Trophoblast cell (in vitro differentiated cells and primary cell): ENCODE data around the gene CALML5.

ENCODE experiments used
- DNase-seq, 2 donors: peaks; one replicate each; pipeline ENCODE4 v3.0.0-alpha.2; 2016
- H2AFZ ChIP-seq: 2 replicates; pipeline ENCODE4 v1.6.1; 2013; ENCODE audit warnings: low read length, moderate library complexity, mild to moderate bottlenecking; ENCODE audit not compliant: insufficient read depth, poor library complexity
- H2AK5ac ChIP-seq: 2 replicates; pipeline ENCODE4 v1.6.1; 2013; ENCODE audit warnings: mild to moderate bottlenecking, low read length
- H2BK120ac ChIP-seq: 2 replicates; pipeline ENCODE4 v1.6.1; 2013; ENCODE audit warnings: low read length, mild to moderate bottlenecking, moderate library complexity; ENCODE audit not compliant: insufficient read depth, poor library complexity
- H2BK12ac ChIP-seq: 2 replicates; pipeline ENCODE4 v1.6.1; 2013; ENCODE audit warnings: mild to moderate bottlenecking, low read length, moderate library complexity
- H2BK5ac ChIP-seq: 2 replicates; pipeline ENCODE4 v1.6.1; 2013; ENCODE audit warnings: low read length, low read depth, moderate library complexity, mild to moderate bottlenecking; ENCODE audit not compliant: poor library complexity
- H3K14ac ChIP-seq: 2 replicates; pipeline ENCODE4 v1.6.1; 2013; ENCODE audit warnings: mild to moderate bottlenecking, low read length
- H3K18ac ChIP-seq: 2 replicates; pipeline ENCODE4 v1.6.1; 2013; ENCODE audit warnings: mild to moderate bottlenecking, low read length
- H3K23ac ChIP-seq: 2 replicates; pipeline ENCODE4 v1.6.1; 2013; ENCODE audit warnings: low read length
- H3K27ac ChIP-seq: 2 replicates; pipeline ENCODE4 v1.5.1; 2013; ENCODE audit warnings: low read depth, mild to moderate bottlenecking, inconsistent platforms, low read length, moderate library complexity
- H3K27me3 ChIP-seq: 2 replicates; pipeline ENCODE4 v1.6.1; 2013; ENCODE audit warnings: inconsistent platforms, mild to moderate bottlenecking, low read length, moderate library complexity; ENCODE audit not compliant: insufficient read depth
- H3K36me3 ChIP-seq, 2 experiments: 1 replicate in 1 of 2; 2 replicates in 1 of 2; pipeline ENCODE4 v1.6.1; 2013; ENCODE audit warnings: low read length in 2 of 2, mild to moderate bottlenecking in 2 of 2, moderate library complexity in 1 of 2; ENCODE audit not compliant: insufficient read depth in 2 of 2, control insufficient read depth in 1 of 2
- H3K4ac ChIP-seq: 2 replicates; pipeline ENCODE4 v1.6.1; 2013; ENCODE audit warnings: low read depth, mild to moderate bottlenecking, low read length, moderate library complexity
- H3K4me1 ChIP-seq, 2 experiments: 1 replicate in 1 of 2; 2 replicates in 1 of 2; pipeline ENCODE4 v1.6.1; 2013; ENCODE audit warnings: low read length in 2 of 2, mild to moderate bottlenecking in 2 of 2, moderate library complexity in 1 of 2; ENCODE audit not compliant: insufficient read depth in 2 of 2, control insufficient read depth in 1 of 2
- H3K4me2 ChIP-seq: 2 replicates; pipeline ENCODE4 v1.6.1; 2013; ENCODE audit warnings: inconsistent platforms, mild to moderate bottlenecking, low read length, moderate library complexity
- H3K4me3 ChIP-seq: 2 replicates; pipeline ENCODE4 v1.5.1; 2013; ENCODE audit warnings: mild to moderate bottlenecking, low read depth, low read length, inconsistent platforms
- H3K79me1 ChIP-seq: one replicate; pipeline ENCODE4 v1.6.1; 2013; ENCODE audit warnings: low read length
- H3K79me2 ChIP-seq: 2 replicates; pipeline ENCODE4 v1.6.1; 2013; ENCODE audit warnings: low read length, mild to moderate bottlenecking; ENCODE audit not compliant: control insufficient read depth, insufficient read depth, poor library complexity
- H3K9ac ChIP-seq: 2 replicates; pipeline ENCODE4 v1.6.1; 2013; ENCODE audit warnings: mild to moderate bottlenecking, low read length
- H3K9me3 ChIP-seq: 2 replicates; pipeline ENCODE4 v1.6.1; 2013; ENCODE audit warnings: low read depth, mild to moderate bottlenecking, control low read depth, inconsistent platforms, low read length; ENCODE audit not compliant: insufficient read depth
- H4K12ac ChIP-seq: 2 replicates; pipeline ENCODE4 v1.6.1; 2013; ENCODE audit warnings: low read depth, mild to moderate bottlenecking, low read length, moderate library complexity
- H4K8ac ChIP-seq: 2 replicates; pipeline ENCODE4 v1.6.1; 2013; ENCODE audit warnings: low read depth, mild to moderate bottlenecking, low read length, moderate library complexity
- H4K91ac ChIP-seq: one replicate; pipeline ENCODE4 v1.6.1; 2013; ENCODE audit warnings: low read depth, mild to moderate bottlenecking, low read length, moderate library complexity
- WGBS: extraction: QIAGEN DNeasy Blood & Tissue Kit; methylation state at CpG from one replicate; pipeline ENCODE4 v1.1.7; 2013; ENCODE audit warnings: missing lambda C conversion rate; ENCODE audit not compliant: insufficient read length, insufficient coverage; ENCODE audit errors: extremely low coverage; 5-methylcytosine and 5-hydroxymethylcytosine counted together

The CALML5 gene

GRCh38 chr10:5509236-5509635 lies 9.9 kb upstream of the CALML5 start:
- no peak overlapping the region for H2AFZ ChIP-seq
- H3K4me2 ChIP-seq = no peak overlapping the region
- H3K9me3 ChIP-seq = no peaks in the 10 kb centered on the region
- H3K4me1 ChIP-seq = peaks cover 4 to 15% of the 10 kb centered on the region in 2 experiments
- no peak overlapping the region for H4K12ac ChIP-seq
- no peak overlapping the region for H3K18ac ChIP-seq
- H3K14ac ChIP-seq = no peak overlapping the region
- no peak overlapping the region for H3K23ac ChIP-seq
- H3K27ac ChIP-seq = no peak overlapping the region
- no peak overlapping the region for H2BK12ac ChIP-seq
- WGBS = no CpG with 5 or more reads among the region's 9 CpGs
- H2BK5ac ChIP-seq = no peak overlapping the region
- DNase-seq = no peak
- peaks cover 11% of the 10 kb centered on the region for H3K79me1 ChIP-seq
- no peaks in the 10 kb centered on the region for H3K36me3 ChIP-seq
- H2BK120ac ChIP-seq = no peak overlapping the region
- H2AK5ac ChIP-seq = no peak overlapping the region
- H3K4me3 ChIP-seq = no peak overlapping the region
- H4K91ac ChIP-seq = peak overlapping the region; percentile 18
- H3K9ac ChIP-seq = no peak overlapping the region
- no peaks in the 10 kb centered on the region for H3K27me3 ChIP-seq
- H3K4ac ChIP-seq = no peak overlapping the region
- H4K8ac ChIP-seq = no peak overlapping the region
- peaks cover 2% of the 10 kb centered on the region for H3K79me2 ChIP-seq

GRCh38 chr10:5508786-5509185 lies 9.4 kb upstream of the CALML5 start:
- no peak overlapping the region for H3K14ac ChIP-seq
- no peak overlapping the region for H3K4me2 ChIP-seq
- no peak overlapping the region for H3K4me3 ChIP-seq
- peak overlapping the region; percentile 42 for H3K18ac ChIP-seq
- no peaks in the 10 kb centered on the region for H3K27me3 ChIP-seq
- H4K8ac ChIP-seq = no peak overlapping the region
- no peak overlapping the region for H3K27ac ChIP-seq
- H3K4ac ChIP-seq = no peak overlapping the region
- peak overlapping the region; percentile 19 for H2BK120ac ChIP-seq
- no CpG with 5 or more reads among the region's 6 CpGs for WGBS
- peaks cover 2% of the 10 kb centered on the region for H3K79me2 ChIP-seq
- H3K9me3 ChIP-seq = no peaks in the 10 kb centered on the region
- H3K9ac ChIP-seq = no peak overlapping the region
- H2BK12ac ChIP-seq = peak overlapping the region; percentile 29
- H3K79me1 ChIP-seq = peaks cover 14% of the 10 kb centered on the region
- H4K12ac ChIP-seq = no peak overlapping the region
- no peak overlapping the region for H3K23ac ChIP-seq
- peaks cover 8 to 19% of the 10 kb centered on the region in 2 experiments for H3K4me1 ChIP-seq
- H2BK5ac ChIP-seq = no peak overlapping the region
- no peak for DNase-seq
- H3K36me3 ChIP-seq = no peaks in the 10 kb centered on the region
- H4K91ac ChIP-seq = peak overlapping the region; percentile 18
- H2AFZ ChIP-seq = no peak overlapping the region
- peak overlapping the region; percentile 49 for H2AK5ac ChIP-seq

- WGBS = no CpG with 5 or more reads among the region's 18 CpGs
- no peak for DNase-seq
- Histone ChIP-seq H3K23ac (no peak overlapping the region), H2AK5ac (peak overlapping the region; percentile 76), H3K4me2 (no peak overlapping the region), H3K79me2 (peaks cover 2% of the 10 kb centered on the region), H3K18ac (no peak overlapping the region), H2BK5ac (no peak overlapping the region), H3K79me1 (peaks cover 15% of the 10 kb centered on the region), H4K91ac (peak overlapping the region; percentile 1), H3K36me3 (no peaks in the 10 kb centered on the region), H3K14ac (peak overlapping the region; percentile 73), H3K27ac (no peak overlapping the region), H2BK12ac (peak overlapping the region; percentile 83), H3K4ac (no peak overlapping the region), H2BK120ac (peak overlapping the region; percentile 44), H3K9ac (no peak overlapping the region), H4K8ac (no peak overlapping the region), H4K12ac (no peak overlapping the region), H3K4me1 (peaks cover 13 to 23% of the 10 kb centered on the region in 2 experiments), H2AFZ (no peak overlapping the region), H3K4me3 (no peak overlapping the region), H3K27me3 (no peaks in the 10 kb centered on the region), H3K9me3 (no peaks in the 10 kb centered on the region)
Measured at GRCh38 chr10:5508161-5508604, 8.8 kb upstream of the CALML5 start.

GRCh38 chr10:5507649-5508131 lies 8.3 kb upstream of the CALML5 start:
- Histone ChIP-seq H3K9ac (no peak overlapping the region), H3K4ac (no peak overlapping the region), H4K91ac (peak overlapping the region; percentile 1), H3K14ac (peak overlapping the region; percentile 10), H2AK5ac (no peak overlapping the region), H3K4me1 (peaks cover 18 to 26% of the 10 kb centered on the region in 2 experiments), H2BK5ac (no peak overlapping the region), H4K12ac (no peak overlapping the region), H3K4me3 (no peak overlapping the region), H3K36me3 (no peaks in the 10 kb centered on the region), H3K9me3 (no peaks in the 10 kb centered on the region), H4K8ac (no peak overlapping the region), H3K4me2 (no peak overlapping the region), H3K18ac (no peak overlapping the region), H3K79me2 (peaks cover 2% of the 10 kb centered on the region), H3K23ac (no peak overlapping the region), H2BK120ac (peak overlapping the region; percentile 44), H2AFZ (no peak overlapping the region), H3K79me1 (peaks cover 12% of the 10 kb centered on the region), H3K27me3 (no peaks in the 10 kb centered on the region), H2BK12ac (peak overlapping the region; percentile 83), H3K27ac (no peak overlapping the region)
- no peak for DNase-seq
- no CpG with 5 or more reads among the region's 14 CpGs for WGBS
